Measurements from ENCODE around the gene TMEM207.

Gene TMEM207

GRCh38 chr3:190381441-190381840 lies 68.3 kb downstream of the TMEM207 start:
- Mint-ChIP-seq H3K4me3 (no peak overlapping the region), H3K36me3 (no peaks in the 10 kb centered on the region), H3K27ac (no peak overlapping the region), H3K9me3 (no peaks in the 10 kb centered on the region), H3K4me1 (no peaks in the 10 kb centered on the region)
- ATAC-seq: no peak
- no peak for DNase-seq (ENCODE audit: low spot score in 2 of 2)

GRCh38 chr3:190380184-190380583 lies 69.5 kb downstream of the TMEM207 start:
- Mint-ChIP-seq H3K4me3 (no peak overlapping the region), H3K27ac (no peak overlapping the region), H3K4me1 (no peaks in the 10 kb centered on the region), H3K36me3 (no peaks in the 10 kb centered on the region), H3K9me3 (no peaks in the 10 kb centered on the region)
- ATAC-seq (no peak), DNase-seq (ENCODE audit: low spot score in 2 of 2) (no peak)

Measured in stimulated activated effector memory CD8-positive, alpha-beta T cell treated with anti-CD3 and anti-CD28 coated beads, Interleukin-12 subunit alpha, Interleukin-12 subunit beta, amount 100 ng/mL, for 72 hours (primary cell).